Upper lobe of left lung (tissue), 6 donors: Measurements from ENCODE around the gene SLC6A16. TPM values are rescaled to one million over a fixed set of nuclear protein-coding genes. Genes with fewer than 3 reads are reported as not detected.
"Not testable (repeated sequence)": the region's sequence is repeated elsewhere in the genome, so short reads cannot be mapped to it uniquely, and the experiment has no call there.

ENCODE experiments used
- ATAC-seq, 2 donors: fragments of 200-7000 bp; cut with Tn5 transposase; one replicate each; pipeline ENCODE4 v1.9.1; 2022; ENCODE audit warnings: mild to moderate bottlenecking in 2 of 2, moderate library complexity in 2 of 2; ENCODE audit not compliant: low FRiP score in 2 of 2
- DNase-seq, 2 donors: peaks; one replicate each; pipeline ENCODE4 v3.0.0-alpha.2; 2019 to 2020
- H3K27ac ChIP-seq, 4 donors: fragments of 200-600 bp; sonication (generic); one replicate each; pipeline ENCODE4 v1.5.1; 2016 to 2019
- H3K27me3 ChIP-seq, 4 donors: fragments of 200-600 bp; sonication (generic); one replicate each; pipeline ENCODE4 v1.5.1; 2017 to 2019
- H3K36me3 ChIP-seq, 4 donors: fragments of 200-600 bp; sonication (generic); one replicate each; pipeline ENCODE4 v1.5.1; 2016 to 2019
- H3K4me1 ChIP-seq, 4 donors: fragments of 200-600 bp; sonication (generic); one replicate each; pipeline ENCODE4 v1.5.1; 2018 to 2019
- H3K4me3 ChIP-seq, 4 donors: fragments of 200-600 bp; sonication (generic); one replicate each; pipeline ENCODE4 v1.5.1; 2017 to 2019; ENCODE audit warnings: mild to moderate bottlenecking in 2 of 4, moderate library complexity in 1 of 4
- H3K9me3 ChIP-seq, 4 donors: fragments of 200-600 bp; sonication (generic); one replicate each; pipeline ENCODE4 v1.5.1; 2018 to 2019
- CTCF ChIP-seq, 6 experiments: fragments of 450-650 bp in 4 of 6; fragments of 200-600 bp in 2 of 6; sonication (generic) in 2 of 6; IDR thresholded peaks; one replicate each; pipeline ENCODE4 v1.5.1; 2016 to 2019; ENCODE audit warnings: antibody characterized with exemption in 6 of 6
- EP300 ChIP-seq, 4 donors: sonication (generic); formaldehyde crosslinking; IDR thresholded peaks; one replicate each; pipeline ENCODE4 v1.5.1; 2017; ENCODE audit warnings: antibody characterized with exemption in 4 of 4, control low read depth in 2 of 4
- POLR2A ChIP-seq, 4 donors: fragments of 450-650 bp; IDR thresholded peaks; one replicate each; pipeline ENCODE4 v1.5.1; 2016 to 2017; ENCODE audit warnings: antibody characterized with exemption in 4 of 4, mild to moderate bottlenecking in 2 of 4
- POLR2AphosphoS5 ChIP-seq, 2 donors: sonication (generic); formaldehyde crosslinking; IDR thresholded peaks; one replicate each; pipeline ENCODE4 v1.5.1; 2017; ENCODE audit warnings: antibody characterized with exemption in 2 of 2
- WGBS, 2 donors: methylation state at CpG; one replicate each; pipeline ENCODE4 v1.1.5; 2017 to 2018; 5-methylcytosine and 5-hydroxymethylcytosine counted together
- total RNA-seq, 6 donors: library from RNA; depleted of rRNA in 4 of 6; stranded (reverse); fragments of >200 nt in 4 of 6; gene quantifications; one replicate each; pipeline versions ENCODE4 v1.1.0 to v1.2.1, GENCODE V29; 2016 to 2021
- donor health status: DM: no; HTN: no; CAD: no; lungs with moderate emphysema.
- donor health status: DM: no; HTN: yes; CAD: no; lungs with severe emphysema.

The SLC6A16 gene
- total RNA-seq, 6 donors from 2014 or later = 0.44 to 4.2 (median 2.0) TPM

GRCh38 chr19:49290517-49290916 is 34.5 kb downstream of the SLC6A16 start:
- Histone ChIP-seq H3K36me3 (peaks cover 0 to 9% (median 0%) of the 10 kb centered on the region in 4 donors), H3K9me3 (no peaks in the 10 kb centered on the region), H3K27ac (no peak overlapping the region), H3K4me3 (no peak overlapping the region), H3K4me1 (no peaks in the 10 kb centered on the region), H3K27me3 (no peaks in the 10 kb centered on the region)
- ATAC-seq (no peak), DNase-seq (no peak)
- TF ChIP-seq CTCF (IDR thresholded peaks at IDR 0.05) = no peak
- 92 to 94% methylated on average over 3 of the region's 3 CpGs for WGBS, 2 donors

- not testable (repeated sequence) for H3K4me3 ChIP-seq, DNase-seq, H3K36me3 ChIP-seq, H3K9me3 ChIP-seq, H3K4me1 ChIP-seq, H3K27me3 ChIP-seq, ATAC-seq, H3K27ac ChIP-seq
- 48 to 68% methylated on average over 2 of the region's 2 CpGs for WGBS, 2 donors
These were observed 35.7 kb downstream of the SLC6A16 start for GRCh38 chr19:49289286-49289685.

- WGBS, 2 donors = 87 to 94% methylated on average over 4 of the region's 4 CpGs
- not testable (repeated sequence) for H3K4me1 ChIP-seq, H3K36me3 ChIP-seq, DNase-seq, H3K27ac ChIP-seq, H3K9me3 ChIP-seq, H3K4me3 ChIP-seq, H3K27me3 ChIP-seq, ATAC-seq
These were observed 36.8 kb downstream of the SLC6A16 start for GRCh38 chr19:49288205-49288604.

GRCh38 chr19:49287141-49287770 is 37.7 kb downstream of the SLC6A16 start:
- no peaks in the 10 kb centered on the region for H3K9me3 ChIP-seq
- WGBS, 2 donors = 20 to 60% methylated on average over 2 of the region's 2 CpGs
- ATAC-seq (no peak), DNase-seq (no peak)
- no peaks in the 10 kb centered on the region for H3K27me3 ChIP-seq
- no peaks in the 10 kb centered on the region for H3K4me1 ChIP-seq
- no peak for TF ChIP-seq POLR2AphosphoS5 (IDR thresholded peaks at IDR 0.05)
- TF ChIP-seq EP300 (IDR thresholded peaks at IDR 0.05) = no peak
- no peak for TF ChIP-seq POLR2A (IDR thresholded peaks at IDR 0.05)
- no peak for TF ChIP-seq CTCF (IDR thresholded peaks at IDR 0.05)
- no peaks in the 10 kb centered on the region for H3K36me3 ChIP-seq
- H3K27ac ChIP-seq = no peak overlapping the region
- no peak overlapping the region for H3K4me3 ChIP-seq

GRCh38 chr19:49282184-49282583 is 42.8 kb downstream of the SLC6A16 start:
- no peak for ATAC-seq
- Histone ChIP-seq H3K27me3 (no peaks in the 10 kb centered on the region), H3K9me3 (no peaks in the 10 kb centered on the region), H3K36me3 (no peaks in the 10 kb centered on the region), H3K4me1 (no peaks in the 10 kb centered on the region), H3K27ac (no peak overlapping the region), H3K4me3 (no peak overlapping the region)
- 80 to 86% methylated on average over 13 of the region's 13 CpGs for WGBS, 2 donors
- TF ChIP-seq EP300 (IDR thresholded peaks at IDR 0.05) (no peak), CTCF (IDR thresholded peaks at IDR 0.05) (no peak), POLR2AphosphoS5 (IDR thresholded peaks at IDR 0.05) (no peak), POLR2A (IDR thresholded peaks at IDR 0.05) (no peak)
- no peak for DNase-seq

GRCh38 chr19:49272204-49272603 is 52.8 kb downstream of the SLC6A16 start:
- peaks cover 0 to 5% (median 0%) of the 10 kb centered on the region in 4 donors for H3K9me3 ChIP-seq
- no peaks in the 10 kb centered on the region for H3K27me3 ChIP-seq
- 93 to 95% methylated on average over 4 of the region's 4 CpGs for WGBS, 2 donors
- no peak overlapping the region for H3K27ac ChIP-seq
- H3K36me3 ChIP-seq = no peaks in the 10 kb centered on the region
- no peaks in the 10 kb centered on the region for H3K4me1 ChIP-seq
- DNase-seq (no peak), ATAC-seq (no peak)
- TF ChIP-seq POLR2A (IDR thresholded peaks at IDR 0.05) (no peak), POLR2AphosphoS5 (IDR thresholded peaks at IDR 0.05) (no peak), EP300 (IDR thresholded peaks at IDR 0.05) (no peak), CTCF (IDR thresholded peaks at IDR 0.05) (no peak)
- H3K4me3 ChIP-seq = no peak overlapping the region
